ENCODE results near the gene PACSIN3.

Gene PACSIN3

DNA sequence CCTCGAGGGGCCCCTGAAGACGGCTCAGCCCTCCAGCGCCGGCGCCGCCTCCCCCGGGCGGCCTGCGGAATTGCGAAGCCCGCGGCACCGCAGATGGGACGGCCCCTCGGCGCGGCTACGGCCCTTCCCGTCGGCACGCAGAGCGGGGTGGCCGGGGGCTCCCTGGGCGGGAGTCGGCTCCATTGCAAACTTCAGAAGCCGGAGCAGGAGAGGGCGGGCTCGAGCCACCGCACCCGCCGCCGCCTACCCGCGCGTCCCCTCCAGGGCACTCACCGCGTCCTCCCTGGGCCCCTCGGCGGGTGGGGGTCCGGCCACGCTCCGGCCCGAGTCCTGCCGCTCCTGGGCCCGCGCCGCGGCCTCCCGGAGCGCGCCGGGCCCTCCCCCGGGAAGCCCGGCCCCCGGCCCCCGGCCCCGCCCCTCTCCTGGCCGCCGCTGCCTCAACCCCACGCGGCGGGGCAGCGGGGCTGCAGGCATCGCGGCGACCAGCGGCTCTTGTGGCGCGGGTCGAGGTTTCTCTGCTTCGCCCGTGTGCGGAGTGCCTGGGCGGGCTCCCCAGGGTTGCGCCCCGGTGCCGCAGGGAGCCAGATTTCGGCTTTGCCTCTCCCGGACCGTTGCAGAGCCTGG is at the start of gene PACSIN3:
TSS of gene PACSIN3 (minus strand) at position 359 of the 624 bp plus-strand sequence. CDS start 3,707 bp downstream, outside the sequence.
- peaks cover 32% of the 10 kb centered on the region for H3K27me3 ChIP-seq (ENCODE audit: insufficient read depth, low read length)
- no peaks in the 10 kb centered on the region for H3K9me3 ChIP-seq (ENCODE audit: insufficient read depth, low read depth, low read length)
- H3K9ac ChIP-seq (ENCODE audit: low read depth, low read length), result peak within 1 kb of the TSS; percentile 91
- H3K4me1 ChIP-seq (ENCODE audit: insufficient read depth, low read length), result peaks cover 15% of the 10 kb centered on the region
- H3K27ac ChIP-seq (ENCODE audit: low read length), result peak within 1 kb of the TSS; percentile 93
- H3K36me3 ChIP-seq (ENCODE audit: insufficient read depth, low read depth, low read length), result no peaks in the 10 kb centered on the region
- H3K4me3 ChIP-seq (ENCODE audit: low read length), result peak within 1 kb of the TSS; percentile 79

DNA sequence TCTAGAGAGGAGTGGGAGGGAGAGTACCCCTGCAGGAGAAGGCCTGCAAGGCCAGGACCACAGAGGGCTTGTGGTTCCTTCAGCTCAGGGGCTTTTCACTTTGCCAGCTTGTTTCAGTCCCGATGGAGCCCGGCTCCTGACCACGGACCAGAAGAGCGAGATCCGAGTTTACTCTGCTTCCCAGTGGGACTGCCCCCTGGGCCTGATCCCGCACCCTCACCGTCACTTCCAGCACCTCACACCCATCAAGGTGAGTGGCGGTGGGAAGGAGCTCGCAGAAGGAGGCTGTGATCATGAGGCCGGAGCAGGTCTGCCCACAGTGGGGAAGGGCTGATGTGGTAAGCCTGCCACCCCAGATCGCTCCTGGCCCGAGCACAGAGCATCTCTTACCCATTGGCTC is 48.9 kb upstream of the PACSIN3 start:
- Histone ChIP-seq H3K27me3 (ENCODE audit: insufficient read depth, low read length) (no peaks in the 10 kb centered on the region), H3K4me1 (ENCODE audit: insufficient read depth, low read length) (no peaks in the 10 kb centered on the region), H3K9ac (ENCODE audit: low read depth, low read length) (no peak overlapping the region), H3K9me3 (ENCODE audit: insufficient read depth, low read depth, low read length) (no peaks in the 10 kb centered on the region), H3K4me3 (ENCODE audit: low read length) (no peak overlapping the region), H3K36me3 (ENCODE audit: insufficient read depth, low read depth, low read length) (peaks cover 54% of the 10 kb centered on the region), H3K27ac (ENCODE audit: low read length) (no peak overlapping the region)

DNA sequence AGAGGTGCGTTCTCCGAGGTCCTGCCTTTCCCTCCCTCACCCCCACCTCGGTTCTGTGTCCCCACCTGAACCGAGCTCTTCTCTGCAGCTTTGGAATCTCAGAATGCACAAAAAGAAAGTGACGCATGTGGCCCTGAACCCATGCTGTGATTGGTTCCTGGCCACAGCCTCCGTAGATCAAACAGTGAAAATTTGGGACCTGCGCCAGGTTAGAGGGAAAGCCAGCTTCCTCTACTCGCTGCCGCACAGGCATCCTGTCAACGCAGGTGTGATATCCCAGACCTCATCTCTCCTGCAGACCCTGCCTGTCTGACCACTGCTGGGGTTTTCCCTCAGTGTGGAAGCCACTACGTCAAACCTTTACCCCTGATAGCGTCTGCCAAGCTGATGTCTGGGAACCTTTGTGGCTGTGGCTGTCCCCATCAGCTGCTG is 48.5 kb upstream of the PACSIN3 start:
- H3K9me3 ChIP-seq (ENCODE audit: insufficient read depth, low read depth, low read length), result no peaks in the 10 kb centered on the region
- no peak overlapping the region for H3K9ac ChIP-seq (ENCODE audit: low read depth, low read length)
- peaks cover 49% of the 10 kb centered on the region for H3K36me3 ChIP-seq (ENCODE audit: insufficient read depth, low read depth, low read length)
- no peaks in the 10 kb centered on the region for H3K4me1 ChIP-seq (ENCODE audit: insufficient read depth, low read length)
- H3K4me3 ChIP-seq (ENCODE audit: low read length), result no peak overlapping the region
- no peak overlapping the region for H3K27ac ChIP-seq (ENCODE audit: low read length)
- no peaks in the 10 kb centered on the region for H3K27me3 ChIP-seq (ENCODE audit: insufficient read depth, low read length)

DNA sequence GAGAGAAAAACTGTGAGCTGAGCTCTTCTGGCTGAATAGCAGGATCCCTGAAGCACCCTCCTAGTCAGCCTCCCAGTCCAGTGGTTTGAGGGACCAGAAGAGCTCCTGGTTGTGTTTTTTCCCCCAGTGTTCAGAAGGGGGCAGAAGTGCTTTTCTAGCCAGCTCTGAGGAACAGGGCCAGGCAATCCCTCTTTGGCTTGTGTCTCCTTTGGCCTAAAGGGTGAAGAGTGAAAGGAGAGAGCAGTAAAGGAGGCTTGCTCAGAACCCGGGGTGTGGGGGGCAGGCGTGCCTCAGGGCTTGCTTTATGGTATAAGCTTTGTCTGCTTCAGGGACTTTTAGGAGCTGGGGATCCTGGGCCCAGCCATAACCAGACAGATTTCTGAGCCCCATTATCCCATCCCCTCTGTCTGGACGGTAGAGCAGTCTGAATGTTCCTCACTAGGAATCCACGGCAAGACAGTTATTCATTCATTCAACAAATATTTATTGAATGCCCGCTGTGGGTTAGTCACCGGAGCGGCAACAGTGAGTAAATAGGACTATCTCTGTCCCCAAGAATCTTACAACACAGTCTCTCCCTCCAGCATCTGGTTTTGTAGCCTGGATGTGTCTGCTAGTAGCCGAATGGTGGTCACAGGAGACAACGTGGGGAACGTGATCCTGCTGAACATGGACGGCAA is 47.9 kb upstream of the PACSIN3 start:
- H3K4me1 ChIP-seq (ENCODE audit: insufficient read depth, low read length), result no peaks in the 10 kb centered on the region
- H3K9ac ChIP-seq (ENCODE audit: low read depth, low read length), result no peak overlapping the region
- no peaks in the 10 kb centered on the region for H3K9me3 ChIP-seq (ENCODE audit: insufficient read depth, low read depth, low read length)
- no peaks in the 10 kb centered on the region for H3K27me3 ChIP-seq (ENCODE audit: insufficient read depth, low read length)
- no peak overlapping the region for H3K27ac ChIP-seq (ENCODE audit: low read length)
- peaks cover 43% of the 10 kb centered on the region for H3K36me3 ChIP-seq (ENCODE audit: insufficient read depth, low read depth, low read length)
- H3K4me3 ChIP-seq (ENCODE audit: low read length), result no peak overlapping the region

DNA sequence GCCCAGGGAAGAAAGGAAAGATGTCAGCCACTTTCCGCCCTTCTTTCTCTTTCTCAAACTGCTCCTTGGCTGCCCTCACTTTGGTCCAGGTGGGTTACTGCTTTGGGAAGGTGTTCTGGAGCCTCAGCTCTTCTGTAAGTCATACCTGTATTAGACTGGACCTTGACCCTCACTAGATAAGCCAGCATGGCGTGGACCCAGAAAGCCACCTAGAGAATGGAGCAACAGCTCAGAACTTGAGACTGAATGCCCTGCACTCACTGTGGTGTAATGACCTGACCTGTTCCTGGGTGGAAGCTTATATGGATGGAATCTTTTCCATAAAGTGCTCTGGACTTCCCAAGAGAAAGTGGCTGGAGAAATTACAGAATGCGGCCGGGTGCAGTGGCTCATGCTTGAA is 46.8 kb upstream of the PACSIN3 start:
- H3K27ac ChIP-seq (ENCODE audit: low read length), result no peak overlapping the region
- H3K9me3 ChIP-seq (ENCODE audit: insufficient read depth, low read depth, low read length), result no peaks in the 10 kb centered on the region
- no peaks in the 10 kb centered on the region for H3K27me3 ChIP-seq (ENCODE audit: insufficient read depth, low read length)
- H3K9ac ChIP-seq (ENCODE audit: low read depth, low read length), result no peak overlapping the region
- H3K36me3 ChIP-seq (ENCODE audit: insufficient read depth, low read depth, low read length), result peaks cover 36% of the 10 kb centered on the region
- H3K4me1 ChIP-seq (ENCODE audit: insufficient read depth, low read length), result no peaks in the 10 kb centered on the region
- H3K4me3 ChIP-seq (ENCODE audit: low read length), result no peak overlapping the region

DNA sequence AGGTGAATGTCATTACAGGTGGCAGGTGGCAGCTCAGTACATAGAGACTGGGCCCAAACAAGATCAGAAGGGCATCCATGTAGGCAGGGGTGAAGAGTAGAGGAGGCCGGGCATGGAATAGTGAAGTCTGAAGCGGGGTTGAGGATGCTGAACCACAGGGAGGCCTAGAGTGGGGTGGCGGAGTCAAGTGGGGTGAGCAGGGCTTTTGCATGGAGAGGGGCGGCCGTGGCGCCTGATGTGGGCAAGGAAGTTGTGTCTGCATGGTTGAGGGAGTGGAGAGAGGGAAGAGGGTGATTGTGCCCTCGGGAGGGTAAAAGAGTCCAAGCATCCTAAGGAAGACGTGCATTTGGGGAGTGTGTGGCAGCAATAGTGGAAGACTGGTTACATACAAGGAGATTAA is 42.9 kb upstream of the PACSIN3 start:
- H3K36me3 ChIP-seq (ENCODE audit: insufficient read depth, low read depth, low read length), result peaks cover 30% of the 10 kb centered on the region
- no peaks in the 10 kb centered on the region for H3K4me1 ChIP-seq (ENCODE audit: insufficient read depth, low read length)
- H3K9me3 ChIP-seq (ENCODE audit: insufficient read depth, low read depth, low read length), result no peaks in the 10 kb centered on the region

DNA sequence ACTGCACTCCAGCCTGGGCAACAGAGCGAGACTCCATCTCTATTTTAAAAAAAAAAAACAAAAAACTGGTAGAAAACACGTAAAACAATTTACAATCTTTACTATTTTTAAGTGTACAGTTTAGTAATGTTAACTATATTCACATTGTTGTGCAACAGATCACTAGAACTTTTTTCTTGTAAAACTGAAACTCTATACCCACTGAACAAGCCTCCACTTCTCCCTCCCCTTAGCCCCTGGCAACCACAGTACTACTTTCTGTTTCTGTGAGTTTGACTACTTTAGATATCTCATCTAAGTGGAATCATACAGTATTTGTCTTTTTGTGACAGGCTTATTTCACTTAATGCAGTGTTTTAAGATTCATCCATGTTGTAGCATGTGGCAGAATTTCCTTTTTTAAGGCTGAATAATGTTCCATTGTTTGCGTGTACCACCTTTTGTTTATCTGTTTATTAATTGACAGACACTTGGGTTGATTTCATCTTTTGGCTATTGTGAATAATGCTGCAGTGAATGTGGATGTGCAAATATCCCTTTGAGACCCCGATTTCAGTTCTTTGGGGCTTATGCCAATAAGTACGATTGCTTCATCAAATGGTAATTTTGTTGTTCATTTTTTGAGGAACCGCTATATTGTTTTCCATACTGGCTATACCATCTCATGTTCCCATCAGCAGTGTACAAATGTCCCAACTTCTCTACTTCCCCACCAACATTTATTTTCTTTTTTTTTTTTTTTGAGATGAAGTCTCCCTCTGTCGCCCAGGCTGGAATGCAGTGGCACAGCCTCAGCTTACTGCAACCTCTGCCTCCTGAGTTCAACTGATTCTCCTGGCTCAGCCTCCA is 39.5 kb upstream of the PACSIN3 start:
- no peak overlapping the region for H3K27ac ChIP-seq (ENCODE audit: low read length)
- peaks cover 41% of the 10 kb centered on the region for H3K36me3 ChIP-seq (ENCODE audit: insufficient read depth, low read depth, low read length)
- no peak overlapping the region for H3K9ac ChIP-seq (ENCODE audit: low read depth, low read length)
- no peaks in the 10 kb centered on the region for H3K9me3 ChIP-seq (ENCODE audit: insufficient read depth, low read depth, low read length)
- no peak overlapping the region for H3K4me3 ChIP-seq (ENCODE audit: low read length)
- no peaks in the 10 kb centered on the region for H3K4me1 ChIP-seq (ENCODE audit: insufficient read depth, low read length)
- no peaks in the 10 kb centered on the region for H3K27me3 ChIP-seq (ENCODE audit: insufficient read depth, low read length)

More for the DNA sequence above, 42.9 kb upstream of the PACSIN3 start:
- Histone ChIP-seq H3K4me3 (ENCODE audit: low read length) (no peak overlapping the region), H3K27ac (ENCODE audit: low read length) (no peak overlapping the region), H3K9ac (ENCODE audit: low read depth, low read length) (no peak overlapping the region), H3K27me3 (ENCODE audit: insufficient read depth, low read length) (no peaks in the 10 kb centered on the region)

DNA sequence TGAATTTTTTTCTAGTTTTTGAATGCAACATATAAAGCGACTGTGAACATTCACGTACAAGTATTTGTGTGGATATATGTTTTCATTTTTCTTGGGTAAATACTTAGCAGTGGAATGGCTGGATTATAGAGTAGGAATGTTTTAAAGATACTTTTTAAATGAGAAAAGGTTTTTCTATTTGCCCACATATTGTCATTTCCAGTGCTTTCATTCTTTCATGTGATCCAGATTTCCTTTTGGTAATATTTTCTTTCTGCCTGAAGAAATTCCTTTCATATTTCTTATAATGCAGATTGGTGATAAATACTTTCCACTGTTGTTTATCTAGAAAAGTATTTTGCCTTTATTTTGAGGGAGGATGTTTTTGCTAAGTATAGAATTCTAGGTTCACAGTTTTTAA is 36.5 kb upstream of the PACSIN3 start:
- Histone ChIP-seq H3K36me3 (ENCODE audit: insufficient read depth, low read depth, low read length) (peaks cover 55% of the 10 kb centered on the region), H3K4me3 (ENCODE audit: low read length) (no peak overlapping the region), H3K27ac (ENCODE audit: low read length) (no peak overlapping the region), H3K27me3 (ENCODE audit: insufficient read depth, low read length) (no peaks in the 10 kb centered on the region), H3K9ac (ENCODE audit: low read depth, low read length) (no peak overlapping the region), H3K4me1 (ENCODE audit: insufficient read depth, low read length) (no peaks in the 10 kb centered on the region), H3K9me3 (ENCODE audit: insufficient read depth, low read depth, low read length) (no peaks in the 10 kb centered on the region)

DNA sequence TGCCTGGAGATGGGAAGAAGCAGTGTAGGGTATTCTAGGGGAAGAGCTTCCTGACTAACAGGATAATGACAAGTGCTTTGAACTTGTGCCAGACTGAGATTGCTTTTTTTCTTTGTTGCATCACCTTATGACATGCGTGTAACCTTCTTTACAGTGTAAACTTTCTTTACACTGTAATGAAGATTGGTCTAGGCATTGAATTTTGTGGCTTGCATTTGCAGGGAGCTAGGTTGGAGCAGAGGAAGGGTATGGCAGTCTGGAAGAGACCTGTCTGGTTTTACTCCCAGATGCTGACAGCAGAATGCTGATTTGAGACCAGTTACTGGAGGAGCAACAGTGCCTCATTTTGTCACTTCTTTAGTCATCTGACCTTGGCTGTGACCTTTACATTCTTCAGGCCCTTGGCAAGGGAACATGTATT is 34.2 kb upstream of the PACSIN3 start:
- no peaks in the 10 kb centered on the region for H3K27me3 ChIP-seq (ENCODE audit: insufficient read depth, low read length)
- peaks cover 38% of the 10 kb centered on the region for H3K36me3 ChIP-seq (ENCODE audit: insufficient read depth, low read depth, low read length)
- H3K27ac ChIP-seq (ENCODE audit: low read length), result no peak overlapping the region
- no peaks in the 10 kb centered on the region for H3K9me3 ChIP-seq (ENCODE audit: insufficient read depth, low read depth, low read length)
- H3K4me3 ChIP-seq (ENCODE audit: low read length), result no peak overlapping the region
- H3K4me1 ChIP-seq (ENCODE audit: insufficient read depth, low read length), result peaks cover 10% of the 10 kb centered on the region
- no peak overlapping the region for H3K9ac ChIP-seq (ENCODE audit: low read depth, low read length)

DNA sequence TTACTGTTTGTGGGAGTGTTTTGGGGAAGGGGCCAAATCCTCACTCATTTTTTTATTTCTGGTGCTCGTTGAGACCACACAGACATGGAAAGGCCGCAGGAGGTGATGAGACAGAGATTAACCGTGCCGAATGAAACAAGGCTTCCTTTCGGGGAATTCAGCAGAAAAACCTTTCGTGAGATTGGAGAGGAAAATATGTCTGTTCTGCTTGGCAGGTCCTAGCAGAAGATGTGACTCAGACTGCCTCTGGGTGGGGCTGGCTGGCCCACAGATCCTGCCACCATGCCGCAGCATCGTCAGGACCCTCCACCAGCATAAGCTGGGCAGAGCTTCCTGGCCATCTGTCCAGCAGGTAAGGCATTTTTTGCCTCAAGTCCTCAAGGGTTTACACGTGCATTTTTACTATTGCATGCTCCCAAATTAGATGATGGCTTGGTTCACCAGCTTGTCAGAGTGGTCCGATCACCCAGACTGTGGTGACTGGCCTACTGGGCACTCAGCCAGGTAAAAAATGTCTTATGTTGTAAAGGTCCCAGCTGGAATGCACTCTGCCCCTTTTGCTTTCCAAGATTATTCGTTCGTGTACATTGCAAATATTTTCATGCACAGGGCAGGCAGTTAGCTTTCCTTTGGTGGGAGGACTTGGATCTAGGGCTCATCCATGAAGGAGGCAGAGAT is 30.0 kb upstream of the PACSIN3 start:
- peaks cover 10% of the 10 kb centered on the region for H3K4me1 ChIP-seq (ENCODE audit: insufficient read depth, low read length)
- peak overlapping the region; percentile 96; the same call in 1 of the 2 replicates for H3K9ac ChIP-seq (ENCODE audit: low read depth, low read length)
- no peaks in the 10 kb centered on the region for H3K27me3 ChIP-seq (ENCODE audit: insufficient read depth, low read length)
- peak overlapping the region; percentile 88 for H3K4me3 ChIP-seq (ENCODE audit: low read length)
- no peaks in the 10 kb centered on the region for H3K9me3 ChIP-seq (ENCODE audit: insufficient read depth, low read depth, low read length)
- H3K36me3 ChIP-seq (ENCODE audit: insufficient read depth, low read depth, low read length), result peaks cover 21% of the 10 kb centered on the region
- no peak overlapping the region for H3K27ac ChIP-seq (ENCODE audit: low read length)

DNA sequence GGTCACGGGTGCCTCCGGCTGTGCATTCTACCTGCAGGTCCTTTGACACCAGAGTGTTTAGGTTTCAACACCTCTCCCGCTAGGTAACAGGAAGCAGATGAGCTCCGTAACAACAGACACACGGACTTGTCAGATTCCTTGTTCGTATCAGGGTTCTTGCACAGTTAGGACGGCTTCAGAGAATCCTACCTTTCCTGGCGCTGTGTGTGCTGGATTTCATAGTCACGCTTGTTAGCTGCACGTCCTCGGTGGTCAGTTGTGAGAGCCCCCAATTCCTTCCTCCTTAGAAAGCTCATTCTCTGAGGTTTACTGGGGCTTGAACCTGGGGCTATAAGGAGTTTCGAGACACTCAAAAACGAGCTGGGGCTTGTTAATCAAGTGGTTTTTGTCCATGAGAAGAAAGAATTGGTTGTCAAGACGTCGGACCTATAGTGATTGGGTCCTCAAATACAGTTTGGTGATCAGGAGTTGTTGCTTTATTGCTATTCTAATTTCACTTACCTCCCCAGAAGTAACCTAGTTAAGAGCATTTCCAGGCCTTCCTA is 29.2 kb upstream of the PACSIN3 start:
- H3K36me3 ChIP-seq (ENCODE audit: insufficient read depth, low read depth, low read length), result peaks cover 16% of the 10 kb centered on the region
- peak overlapping the region; percentile 88 for H3K4me3 ChIP-seq (ENCODE audit: low read length)
- H3K4me1 ChIP-seq (ENCODE audit: insufficient read depth, low read length), result peaks cover 10% of the 10 kb centered on the region
- no peaks in the 10 kb centered on the region for H3K9me3 ChIP-seq (ENCODE audit: insufficient read depth, low read depth, low read length)
- H3K27me3 ChIP-seq (ENCODE audit: insufficient read depth, low read length), result no peaks in the 10 kb centered on the region
- peak overlapping the region; percentile 89 for H3K27ac ChIP-seq (ENCODE audit: low read length)
- peak overlapping the region; percentile 96 for H3K9ac ChIP-seq (ENCODE audit: low read depth, low read length)
